Measurements from ENCODE around the gene DIP2C. TPM values are rescaled to one million over a fixed set of nuclear protein-coding genes. Genes with fewer than 3 reads are reported as not detected.
A peak's percentile ranks its signal among the peaks of the same experiment; 100 is the strongest.

DIP2C gene
- total RNA-seq, 2 donors from 2014 or later = 12.3 to 41.8 TPM

GRCh38 chr10:687583-688311, 1.7 kb downstream of the DIP2C start:
- Histone ChIP-seq H3K27me3 (replicated peaks; ENCODE audit: insufficient read depth) (no peaks in the 10 kb centered on the region), H3K27ac (peak overlapping the region in 1 of 2 donors; percentile 85), H3K9me3 (no peaks in the 10 kb centered on the region), H3K36me3 (no peaks in the 10 kb centered on the region), H3K4me1 (replicated peaks) (no peaks in the 10 kb centered on the region), H3K4me3 (peak overlapping the region; percentile 68 to 79)
- 59% methylated on average over 19 of the region's 21 CpGs for WGBS
- no peak for DNase-seq (ENCODE audit: low spot score)
- TF ChIP-seq POLR2AphosphoS5 (IDR thresholded peaks at IDR 0.05) = no peak
- TF ChIP-seq, protein P1, sequence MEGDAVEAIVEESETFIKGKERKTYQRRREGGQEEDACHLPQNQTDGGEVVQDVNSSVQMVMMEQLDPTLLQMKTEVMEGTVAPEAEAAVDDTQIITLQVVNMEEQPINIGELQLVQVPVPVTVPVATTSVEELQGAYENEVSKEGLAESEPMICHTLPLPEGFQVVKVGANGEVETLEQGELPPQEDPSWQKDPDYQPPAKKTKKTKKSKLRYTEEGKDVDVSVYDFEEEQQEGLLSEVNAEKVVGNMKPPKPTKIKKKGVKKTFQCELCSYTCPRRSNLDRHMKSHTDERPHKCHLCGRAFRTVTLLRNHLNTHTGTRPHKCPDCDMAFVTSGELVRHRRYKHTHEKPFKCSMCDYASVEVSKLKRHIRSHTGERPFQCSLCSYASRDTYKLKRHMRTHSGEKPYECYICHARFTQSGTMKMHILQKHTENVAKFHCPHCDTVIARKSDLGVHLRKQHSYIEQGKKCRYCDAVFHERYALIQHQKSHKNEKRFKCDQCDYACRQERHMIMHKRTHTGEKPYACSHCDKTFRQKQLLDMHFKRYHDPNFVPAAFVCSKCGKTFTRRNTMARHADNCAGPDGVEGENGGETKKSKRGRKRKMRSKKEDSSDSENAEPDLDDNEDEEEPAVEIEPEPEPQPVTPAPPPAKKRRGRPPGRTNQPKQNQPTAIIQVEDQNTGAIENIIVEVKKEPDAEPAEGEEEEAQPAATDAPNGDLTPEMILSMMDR (IDR thresholded peaks at IDR 0.05) = no peak
- no peak for TF ChIP-seq POLR2A (IDR thresholded peaks at IDR 0.05)
- intact Hi-C loops (cut with DNase I) = loop anchor here (5.0 kb wide), 1 partner anchor 175 kb away; no protein-coding TSS in a partner anchor

DNA sequence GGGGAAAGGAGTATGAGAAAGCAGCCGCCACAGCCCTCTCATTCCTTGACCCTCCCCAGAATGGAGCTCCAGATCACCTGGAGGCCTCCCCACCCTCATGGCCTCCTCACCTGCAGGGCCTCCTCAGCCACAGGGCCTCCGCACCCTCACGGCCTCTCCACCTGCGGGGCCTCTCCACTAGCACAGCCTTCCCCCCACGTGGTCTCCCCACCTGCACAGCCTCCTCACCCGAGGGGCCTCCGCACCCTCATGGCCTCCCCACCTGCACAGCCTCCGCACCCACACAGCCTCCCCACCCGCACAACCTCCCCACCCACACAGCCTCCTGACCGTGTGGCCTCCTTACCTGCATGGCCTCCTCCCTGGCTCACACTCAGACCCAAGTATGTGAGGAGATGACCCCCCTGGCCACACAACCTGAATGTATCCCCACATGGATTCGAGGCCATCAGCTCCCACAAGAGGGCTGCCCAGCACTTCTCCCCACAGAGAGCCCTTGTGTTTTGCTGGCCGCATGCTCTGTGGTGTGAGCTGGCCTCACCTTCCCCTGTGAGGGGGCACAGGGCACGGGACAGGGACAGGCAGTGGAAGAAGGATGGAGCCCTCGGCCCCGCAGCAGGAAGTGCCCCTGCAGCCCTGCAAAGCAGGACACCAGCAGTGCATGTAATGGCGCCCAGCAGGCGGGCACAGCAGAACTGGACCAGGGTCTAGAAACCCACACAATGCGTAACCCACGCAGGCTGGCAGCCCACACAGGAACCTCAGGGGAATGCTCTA, 3.1 kb downstream of the DIP2C start:
- H3K27ac ChIP-seq = no peak overlapping the region
- DNase-seq (ENCODE audit: low spot score) = no peak
- H3K4me1 ChIP-seq (replicated peaks) = no peaks in the 10 kb centered on the region

DNA sequence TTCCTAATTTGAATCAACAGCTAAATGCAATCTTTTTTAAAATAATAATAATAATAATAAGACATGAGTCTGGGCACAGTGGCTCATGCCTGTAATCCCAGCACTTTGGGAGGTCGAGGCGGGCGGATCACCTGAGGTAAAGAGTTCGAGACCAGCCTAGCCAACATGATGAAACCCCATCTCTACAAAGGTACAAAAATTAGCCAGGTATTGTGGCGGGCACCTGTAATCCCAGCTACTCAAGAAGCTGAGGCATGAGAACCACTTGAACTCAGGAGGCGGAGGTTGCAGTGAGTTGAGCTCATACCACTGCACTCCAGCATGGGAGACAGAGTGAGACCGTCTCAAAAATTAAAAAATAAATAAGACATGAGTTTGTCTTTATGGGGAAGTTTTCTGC, 3.9 kb downstream of the DIP2C start:
- WGBS = 83% methylated on average over 7 of the region's 7 CpGs
- no peaks in the 10 kb centered on the region for H3K4me1 ChIP-seq (replicated peaks)

More for the DNA sequence above, 3.1 kb downstream of the DIP2C start:
- Histone ChIP-seq H3K9me3 (no peaks in the 10 kb centered on the region), H3K4me3 (no peak overlapping the region), H3K27me3 (replicated peaks; ENCODE audit: insufficient read depth) (no peaks in the 10 kb centered on the region), H3K36me3 (no peaks in the 10 kb centered on the region)
- 94% methylated on average over 19 of the region's 19 CpGs for WGBS
- intact Hi-C loops (cut with DNase I) = loop anchor here (5.0 kb wide), 1 partner anchor 174 kb away; no protein-coding TSS in a partner anchor
- TF ChIP-seq POLR2AphosphoS5 (IDR thresholded peaks at IDR 0.05) (no peak), POLR2A (IDR thresholded peaks at IDR 0.05) (no peak)
- TF ChIP-seq, protein P1 (IDR thresholded peaks at IDR 0.05) = no peak

GRCh38 chr10:683448-684071, 5.9 kb downstream of the DIP2C start:
- H3K4me3 ChIP-seq = no peak overlapping the region
- intact Hi-C loops (cut with DNase I) = no loop called here

More for the DNA sequence above, 3.9 kb downstream of the DIP2C start:
- H3K27ac ChIP-seq = no peak overlapping the region
- intact Hi-C loops (cut with DNase I) = loop anchor here (5.0 kb wide), 1 partner anchor 173 kb away; no protein-coding TSS in a partner anchor
- H3K9me3 ChIP-seq = no peaks in the 10 kb centered on the region
- TF ChIP-seq POLR2AphosphoS5 (IDR thresholded peaks at IDR 0.05) = no peak
- TF ChIP-seq, protein P1 (IDR thresholded peaks at IDR 0.05) = no peak
- no peak for TF ChIP-seq POLR2A (IDR thresholded peaks at IDR 0.05)
- H3K4me3 ChIP-seq = no peak overlapping the region
- H3K27me3 ChIP-seq (replicated peaks; ENCODE audit: insufficient read depth) = no peaks in the 10 kb centered on the region
- DNase-seq (ENCODE audit: low spot score) = no peak
- no peaks in the 10 kb centered on the region for H3K36me3 ChIP-seq

GRCh38 chr10:682931-683447, 6.5 kb downstream of the DIP2C start:
- intact Hi-C loops (cut with DNase I) = no loop called here
- no peaks in the 10 kb centered on the region for H3K36me3 ChIP-seq
- H3K27ac ChIP-seq = peak overlapping the region; percentile 51 to 56
- no peaks in the 10 kb centered on the region for H3K27me3 ChIP-seq (replicated peaks; ENCODE audit: insufficient read depth)
- H3K9me3 ChIP-seq = no peaks in the 10 kb centered on the region
- WGBS = 69% methylated on average over 14 of the region's 14 CpGs
- no peak for DNase-seq (ENCODE audit: low spot score)
- no peak overlapping the region for H3K4me3 ChIP-seq
- no peaks in the 10 kb centered on the region for H3K4me1 ChIP-seq (replicated peaks)
- TF ChIP-seq POLR2A (IDR thresholded peaks at IDR 0.05) (no peak), POLR2AphosphoS5 (IDR thresholded peaks at IDR 0.05) (no peak)
- TF ChIP-seq, protein P1 (IDR thresholded peaks at IDR 0.05) = no peak

More at GRCh38 chr10:683448-684071, 5.9 kb downstream of the DIP2C start:
- Histone ChIP-seq H3K27me3 (replicated peaks; ENCODE audit: insufficient read depth) (no peaks in the 10 kb centered on the region), H3K9me3 (no peaks in the 10 kb centered on the region), H3K4me1 (replicated peaks) (no peaks in the 10 kb centered on the region), H3K27ac (peak overlapping the region; percentile 51 to 56), H3K36me3 (no peaks in the 10 kb centered on the region)
- 56% methylated on average over 23 of the region's 23 CpGs for WGBS
- no peak for DNase-seq (ENCODE audit: low spot score)
- peak; percentile 47 for TF ChIP-seq POLR2AphosphoS5 (IDR thresholded peaks at IDR 0.05)
- no peak for TF ChIP-seq POLR2A (IDR thresholded peaks at IDR 0.05)

All from prostate gland (tissue), 2 donors.